Mucosa of descending colon (tissue), 3 donors: ENCODE data around the gene PKD1L1. TPM values are rescaled to one million over a fixed set of nuclear protein-coding genes. Genes with fewer than 3 reads are reported as not detected.
"Not testable (repeated sequence)": the region's sequence is repeated elsewhere in the genome, so short reads cannot be mapped to it uniquely, and the experiment has no call there.

ENCODE experiments used
- ATAC-seq: fragments of 200-7000 bp; cut with Tn5 transposase; one replicate; pipeline ENCODE4 v1.9.1; 2020; ENCODE audit warnings: mild to moderate bottlenecking, moderate library complexity
- DNase-seq, 3 donors: peaks; one replicate each; pipeline ENCODE4 v3.0.0-alpha.2; 2020
- H3K36me3 ChIP-seq: fragments of 200-600 bp; one replicate; pipeline ENCODE4 v1.8.0; 2021; ENCODE audit warnings: low read depth, mild to moderate bottlenecking
- H3K4me1 ChIP-seq: fragments of 200-600 bp; one replicate; pipeline ENCODE4 v1.8.0; 2021; ENCODE audit warnings: low read depth, mild to moderate bottlenecking
- H3K4me3 ChIP-seq: fragments of 200-600 bp; one replicate; pipeline ENCODE4 v1.8.0; 2021; ENCODE audit warnings: mild to moderate bottlenecking
- H3K9me3 ChIP-seq: fragments of 200-600 bp; one replicate; pipeline ENCODE4 v1.8.0; 2021; ENCODE audit warnings: mild to moderate bottlenecking
- intact Hi-C, 2 donors: fragments of 100-400 bp; cut with DNase I in 1 of 2; cut with micrococcal nuclease in 1 of 2; formaldehyde crosslinking; loops; one replicate each; pipeline versions ENCODE4 v1.11.0 to v1.11.1; 2022; cut with DNase I, micrococcal nuclease
- total RNA-seq, 3 donors: library from RNA; stranded (reverse); fragmentation: NEBNext Ultra II Directional in 2 of 3; extraction: Animal tissue kit (Norgen Biotek cat#: 25700) in 2 of 3; gene quantifications; one replicate each; pipeline versions ENCODE4 v1.2.1 to v1.2.4, GENCODE V29; 2021 to 2023
- TF ChIP-seq, protein P1 (sequence below): fragments of 200-600 bp; IDR thresholded peaks from one replicate; pipeline ENCODE4 v1.8.0; 2022; ENCODE audit warnings: antibody characterized with exemption, mild to moderate bottlenecking
- donor health status: DM: no; HTN: no; CAD: no; lungs with moderate emphysema.
- donor health status: DM: no; HTN: no; CAD: no.
- donor health status: DM: no; HTN: yes; CAD: no.

The PKD1L1 gene
- total RNA-seq, 3 donors from 2014 or later, result 0.60 to 0.95 (median 0.61) TPM

DNA sequence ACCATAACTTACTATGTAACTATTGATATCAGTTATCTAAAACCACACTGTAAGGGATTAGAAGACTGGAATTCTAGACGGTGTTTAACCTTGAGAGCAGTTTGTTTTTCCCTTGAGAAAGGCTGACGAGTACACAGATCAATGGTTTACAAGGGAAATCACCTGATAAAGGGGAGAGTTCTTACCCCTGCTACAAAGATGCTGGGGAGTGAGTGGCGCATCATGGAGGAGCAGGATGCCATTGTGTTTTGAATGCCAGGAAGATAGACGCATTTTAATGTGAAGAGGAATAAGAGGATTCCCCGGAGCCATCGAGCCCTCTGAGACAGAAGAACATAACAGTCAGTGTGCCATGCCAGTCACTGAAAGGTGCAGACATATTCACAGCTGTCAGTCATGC lies 145.2 kb downstream of the PKD1L1 start:
- intact Hi-C loops, result no loop called here
- TF ChIP-seq, protein P1, sequence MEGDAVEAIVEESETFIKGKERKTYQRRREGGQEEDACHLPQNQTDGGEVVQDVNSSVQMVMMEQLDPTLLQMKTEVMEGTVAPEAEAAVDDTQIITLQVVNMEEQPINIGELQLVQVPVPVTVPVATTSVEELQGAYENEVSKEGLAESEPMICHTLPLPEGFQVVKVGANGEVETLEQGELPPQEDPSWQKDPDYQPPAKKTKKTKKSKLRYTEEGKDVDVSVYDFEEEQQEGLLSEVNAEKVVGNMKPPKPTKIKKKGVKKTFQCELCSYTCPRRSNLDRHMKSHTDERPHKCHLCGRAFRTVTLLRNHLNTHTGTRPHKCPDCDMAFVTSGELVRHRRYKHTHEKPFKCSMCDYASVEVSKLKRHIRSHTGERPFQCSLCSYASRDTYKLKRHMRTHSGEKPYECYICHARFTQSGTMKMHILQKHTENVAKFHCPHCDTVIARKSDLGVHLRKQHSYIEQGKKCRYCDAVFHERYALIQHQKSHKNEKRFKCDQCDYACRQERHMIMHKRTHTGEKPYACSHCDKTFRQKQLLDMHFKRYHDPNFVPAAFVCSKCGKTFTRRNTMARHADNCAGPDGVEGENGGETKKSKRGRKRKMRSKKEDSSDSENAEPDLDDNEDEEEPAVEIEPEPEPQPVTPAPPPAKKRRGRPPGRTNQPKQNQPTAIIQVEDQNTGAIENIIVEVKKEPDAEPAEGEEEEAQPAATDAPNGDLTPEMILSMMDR, result no peak
- Histone ChIP-seq H3K9me3 (no peaks in the 10 kb centered on the region), H3K4me1 (no peaks in the 10 kb centered on the region), H3K4me3 (no peak overlapping the region), H3K36me3 (no peaks in the 10 kb centered on the region)
- ATAC-seq, result no peak
- no peak for DNase-seq

DNA sequence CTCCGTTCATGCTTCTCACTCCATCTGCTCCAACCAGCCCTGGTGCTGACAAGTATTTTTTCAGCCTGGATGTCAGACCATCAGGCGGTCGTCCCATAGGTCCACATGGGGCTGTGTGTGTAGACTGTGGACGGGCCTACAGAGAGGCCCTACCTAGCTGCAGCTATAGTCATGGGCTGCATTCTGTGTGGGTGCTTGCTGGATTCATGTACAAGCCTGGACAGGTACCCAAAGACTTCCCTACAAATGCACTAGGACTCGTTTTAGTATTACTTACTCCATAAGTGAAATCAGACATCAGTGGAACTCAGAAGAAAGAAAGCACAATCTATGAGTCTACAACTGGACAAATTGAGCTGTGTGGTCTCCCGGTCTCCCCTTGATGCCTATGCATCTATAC lies 146.8 kb downstream of the PKD1L1 start:
- Histone ChIP-seq H3K36me3 (no peaks in the 10 kb centered on the region), H3K9me3 (no peaks in the 10 kb centered on the region), H3K4me1 (no peaks in the 10 kb centered on the region), H3K4me3 (no peak overlapping the region)
- intact Hi-C loops, result no loop called here
- ATAC-seq (no peak), DNase-seq (no peak)
- TF ChIP-seq, protein P1, result no peak

DNA sequence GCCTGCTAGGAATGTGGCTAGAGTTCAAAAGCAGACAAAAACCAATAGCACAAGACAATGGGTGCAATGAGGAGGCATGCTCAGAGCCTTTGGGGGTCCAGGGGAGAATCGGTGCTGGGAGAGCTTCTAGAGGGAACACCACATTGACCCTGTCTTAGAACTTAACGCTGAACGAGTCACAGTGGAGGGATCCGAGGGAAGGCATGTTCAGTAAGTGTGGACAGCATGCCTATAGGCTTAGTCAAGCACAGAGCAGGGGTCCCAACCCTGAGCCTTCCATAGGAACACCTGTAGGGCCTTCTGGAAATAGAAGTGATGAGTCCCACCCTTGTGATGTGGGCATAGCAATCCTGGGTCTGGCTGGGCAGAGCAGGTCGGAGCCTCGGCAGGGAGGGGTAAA lies 148.7 kb downstream of the PKD1L1 start:
- intact Hi-C loops, result no loop called here
- no peak overlapping the region for H3K4me3 ChIP-seq
- TF ChIP-seq, protein P1, result no peak
- no peaks in the 10 kb centered on the region for H3K4me1 ChIP-seq
- ATAC-seq, result no peak
- H3K36me3 ChIP-seq, result no peaks in the 10 kb centered on the region
- no peaks in the 10 kb centered on the region for H3K9me3 ChIP-seq
- DNase-seq, result no peak

DNA sequence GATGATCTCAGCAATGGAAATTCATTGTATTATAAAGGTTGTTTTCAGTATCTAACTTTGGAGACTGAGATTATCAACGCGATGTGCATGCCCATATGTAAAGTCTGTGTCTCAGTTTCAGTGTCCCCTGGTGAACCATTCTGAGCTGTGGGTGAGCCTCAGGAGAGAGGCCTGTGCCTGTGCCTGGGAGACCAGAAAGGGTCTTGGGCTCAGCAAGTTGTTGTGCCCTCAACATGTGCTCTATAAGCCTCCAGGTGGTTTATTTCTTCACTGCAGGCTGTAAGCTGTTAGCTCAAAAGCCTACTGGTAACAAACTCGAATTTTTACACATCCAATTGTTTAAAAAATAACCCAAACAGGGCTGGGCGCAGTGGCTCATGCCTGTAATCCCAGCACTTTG lies 151.9 kb downstream of the PKD1L1 start:
- H3K36me3 ChIP-seq, result no peaks in the 10 kb centered on the region
- no peaks in the 10 kb centered on the region for H3K4me1 ChIP-seq
- intact Hi-C loops, result no loop called here
- no peak overlapping the region for H3K4me3 ChIP-seq
- no peak for DNase-seq
- no peaks in the 10 kb centered on the region for H3K9me3 ChIP-seq
- no peak for ATAC-seq
- TF ChIP-seq, protein P1, result no peak

DNA sequence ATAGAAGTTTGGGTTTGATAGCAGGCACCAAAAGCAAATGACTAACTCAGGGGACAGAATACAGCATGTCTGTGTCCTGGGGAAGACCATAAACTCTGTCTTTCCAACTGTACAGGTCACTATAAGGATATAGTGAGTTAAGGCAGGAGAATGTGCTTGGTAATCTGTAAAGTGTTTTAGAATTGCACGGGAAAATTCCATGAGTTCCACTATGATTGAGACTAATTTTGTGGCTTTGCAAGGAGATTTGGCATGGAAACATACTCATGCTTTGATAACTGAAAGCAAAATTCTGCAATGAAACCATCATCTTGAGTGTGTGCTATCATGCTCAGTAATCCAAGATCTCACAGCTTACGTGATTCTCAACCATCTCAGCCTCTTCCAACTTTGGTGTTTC lies 152.6 kb downstream of the PKD1L1 start:
- no peak for DNase-seq
- Histone ChIP-seq H3K9me3 (no peaks in the 10 kb centered on the region), H3K36me3 (no peaks in the 10 kb centered on the region), H3K4me1 (no peaks in the 10 kb centered on the region), H3K4me3 (no peak overlapping the region)
- TF ChIP-seq, protein P1, result no peak
- intact Hi-C loops, result no loop called here
- ATAC-seq, result no peak

DNA sequence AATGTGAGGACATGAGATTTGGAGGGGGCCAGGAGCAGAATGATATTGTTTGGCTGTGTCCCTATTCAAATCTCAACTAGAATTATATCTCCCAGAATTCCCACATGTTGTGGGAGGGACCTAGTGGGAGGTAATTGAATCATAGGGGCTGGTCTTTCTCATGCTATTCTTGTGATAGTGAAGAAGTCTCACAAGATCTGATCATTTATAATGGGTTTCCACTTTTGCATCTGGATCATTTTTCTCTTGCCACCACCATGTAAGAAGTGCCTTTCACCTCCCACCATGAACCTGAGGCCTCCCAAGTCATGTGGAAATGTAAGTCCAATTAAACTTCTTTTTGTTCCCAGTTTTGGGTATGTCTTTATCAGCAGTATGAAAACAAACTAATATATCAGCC lies 153.1 kb downstream of the PKD1L1 start:
- DNase-seq, H3K36me3 ChIP-seq: not testable (repeated sequence)

More for the DNA sequence above, 153.1 kb downstream of the PKD1L1 start:
- H3K9me3 ChIP-seq, ATAC-seq, intact Hi-C loops, H3K4me1 ChIP-seq, H3K4me3 ChIP-seq: not testable (repeated sequence)
